Neuron (in vitro differentiated cells): ENCODE measurements around the gene ZRANB2.
A peak's percentile ranks its signal among the peaks of the same experiment; 100 is the strongest.

Experiments
- H2AFZ ChIP-seq: one replicate; pipeline ENCODE4 v1.6.1; 2013; ENCODE audit warnings: low read depth, mild to moderate bottlenecking, inconsistent platforms, low read length, moderate library complexity
- H3K27me3 ChIP-seq: one replicate; pipeline ENCODE4 v1.6.1; 2013; ENCODE audit warnings: low read length; ENCODE audit not compliant: insufficient read depth
- H3K36me3 ChIP-seq: one replicate; pipeline ENCODE4 v1.6.1; 2013; ENCODE audit warnings: low read length; ENCODE audit not compliant: insufficient read depth
- H3K4me1 ChIP-seq: one replicate; pipeline ENCODE4 v1.6.1; 2013; ENCODE audit warnings: low read length; ENCODE audit not compliant: insufficient read depth
- H3K4me3 ChIP-seq: 2 replicates; pipeline ENCODE4 v1.5.1; 2013; ENCODE audit warnings: mild to moderate bottlenecking, low read length, moderate library complexity
- H3K9me3 ChIP-seq: one replicate; pipeline ENCODE4 v1.6.1; 2013; ENCODE audit warnings: low read length

Gene ZRANB2

DNA sequence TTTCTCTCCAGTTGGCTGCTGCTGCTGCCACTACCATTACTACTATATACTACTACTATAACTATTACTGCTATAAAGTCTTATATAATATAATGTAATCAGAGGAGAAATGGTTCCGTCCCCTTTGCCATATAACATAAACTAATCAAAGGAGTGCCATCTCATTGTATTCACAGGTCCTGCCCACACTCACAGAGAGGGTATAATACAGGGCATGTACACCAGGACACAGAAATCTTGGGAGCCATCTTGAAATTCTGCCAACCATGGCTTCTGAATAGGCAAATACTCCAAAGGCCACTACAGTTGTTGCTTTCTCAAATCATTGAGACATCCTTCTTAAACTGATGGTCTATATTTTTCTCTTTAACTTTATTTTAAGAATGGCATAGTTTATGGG lies 6.9 kb upstream of the ZRANB2 start:
- H3K27me3 ChIP-seq, result no peaks in the 10 kb centered on the region
- no peak overlapping the region for H3K4me3 ChIP-seq
- H3K4me1 ChIP-seq, result peaks cover 2% of the 10 kb centered on the region
- no peak overlapping the region for H2AFZ ChIP-seq
- H3K9me3 ChIP-seq, result no peaks in the 10 kb centered on the region
- H3K36me3 ChIP-seq, result no peaks in the 10 kb centered on the region

DNA sequence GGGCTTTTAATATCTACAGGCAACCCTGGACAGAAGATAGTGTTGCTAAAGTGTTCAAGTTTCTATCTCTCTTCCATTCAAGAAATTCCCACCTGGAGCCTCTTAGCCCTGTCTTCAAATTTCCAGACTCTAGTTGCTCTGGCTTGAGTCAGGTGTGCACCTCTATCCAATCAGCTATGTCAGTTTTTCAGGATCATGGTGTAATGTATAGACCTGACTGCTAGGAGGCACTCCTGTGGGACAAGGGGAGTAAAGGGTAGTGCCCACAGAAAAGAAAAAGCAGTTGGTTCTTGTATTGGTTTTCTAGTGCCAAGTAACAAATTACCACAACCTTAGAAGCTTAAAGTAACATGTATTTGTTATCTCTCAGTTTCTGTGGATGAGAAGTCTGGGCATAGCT lies 6.2 kb upstream of the ZRANB2 start:
- no peaks in the 10 kb centered on the region for H3K36me3 ChIP-seq
- no peaks in the 10 kb centered on the region for H3K9me3 ChIP-seq
- peaks cover 2% of the 10 kb centered on the region for H3K4me1 ChIP-seq
- H3K4me3 ChIP-seq, result no peak overlapping the region
- no peak overlapping the region for H2AFZ ChIP-seq
- no peaks in the 10 kb centered on the region for H3K27me3 ChIP-seq

DNA sequence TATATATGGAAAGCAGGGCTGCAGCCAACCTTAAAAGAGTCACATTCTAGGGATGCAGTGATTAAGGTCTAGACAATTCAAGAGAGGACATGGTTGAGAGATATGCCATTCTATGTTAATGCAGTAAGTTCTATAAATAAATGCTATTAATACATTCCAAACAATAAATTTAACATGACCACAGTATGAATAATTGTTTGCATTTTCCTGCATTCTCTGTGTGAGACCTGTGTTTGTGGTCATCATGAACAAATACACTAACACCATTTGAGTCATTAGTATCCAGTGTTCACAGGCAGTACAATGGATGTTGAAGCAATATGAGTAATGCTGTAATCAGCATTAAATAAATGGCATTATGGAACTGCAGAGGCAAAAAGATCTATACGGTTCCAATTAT lies 5.5 kb upstream of the ZRANB2 start:
- Histone ChIP-seq H3K4me3 (no peak overlapping the region), H2AFZ (no peak overlapping the region), H3K36me3 (no peaks in the 10 kb centered on the region), H3K27me3 (no peaks in the 10 kb centered on the region), H3K4me1 (peaks cover 7% of the 10 kb centered on the region), H3K9me3 (no peaks in the 10 kb centered on the region)

DNA sequence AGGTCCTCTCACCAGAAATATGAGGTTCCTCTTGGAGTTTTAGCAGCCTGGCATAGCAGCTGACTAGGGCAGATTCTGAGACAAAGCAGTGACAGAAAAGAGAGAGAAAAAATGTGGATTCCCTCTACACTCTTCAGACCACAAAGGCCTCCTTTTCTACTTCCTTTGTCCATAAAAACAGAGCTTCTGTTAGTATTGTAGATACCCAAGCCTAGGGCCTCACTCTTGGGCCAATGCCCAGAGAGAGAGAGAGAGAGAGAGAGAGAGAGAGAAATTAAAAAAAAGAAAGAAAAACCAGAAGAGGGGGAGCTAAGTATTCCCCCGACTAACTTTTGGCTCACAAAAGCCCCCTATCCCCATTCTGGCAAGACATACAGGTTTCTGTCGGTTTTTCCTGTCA lies 2.4 kb upstream of the ZRANB2 start:
- Histone ChIP-seq H2AFZ (no peak overlapping the region), H3K27me3 (no peaks in the 10 kb centered on the region), H3K4me3 (no peak overlapping the region), H3K36me3 (peaks cover under 1% of the 10 kb centered on the region), H3K9me3 (no peaks in the 10 kb centered on the region), H3K4me1 (peaks cover 18% of the 10 kb centered on the region)

DNA sequence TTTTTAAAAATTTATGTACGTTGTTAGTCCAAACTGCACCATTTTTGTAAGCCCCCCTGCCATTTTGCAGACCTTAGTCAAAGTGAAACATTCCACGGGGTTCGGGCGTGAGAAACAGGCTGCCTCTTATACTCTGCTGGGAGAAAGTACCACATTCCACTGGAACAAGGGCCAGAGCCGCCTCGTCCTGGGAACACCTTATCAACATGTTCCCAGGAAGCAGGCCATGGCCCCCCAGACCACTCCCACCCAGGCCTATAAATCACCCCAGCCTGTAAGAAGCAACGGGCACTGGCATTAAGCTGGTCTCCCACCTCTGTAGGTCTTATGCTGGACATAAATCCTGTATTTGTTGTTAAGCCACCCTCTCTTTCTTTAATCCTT lies 854 bp upstream of the ZRANB2 start:
- Histone ChIP-seq H2AFZ (peak overlapping the region; percentile 64), H3K36me3 (peaks cover 16% of the 10 kb centered on the region), H3K4me3 (peak overlapping the region; percentile 96), H3K27me3 (no peaks in the 10 kb centered on the region), H3K9me3 (no peaks in the 10 kb centered on the region), H3K4me1 (peaks cover 18% of the 10 kb centered on the region)

DNA sequence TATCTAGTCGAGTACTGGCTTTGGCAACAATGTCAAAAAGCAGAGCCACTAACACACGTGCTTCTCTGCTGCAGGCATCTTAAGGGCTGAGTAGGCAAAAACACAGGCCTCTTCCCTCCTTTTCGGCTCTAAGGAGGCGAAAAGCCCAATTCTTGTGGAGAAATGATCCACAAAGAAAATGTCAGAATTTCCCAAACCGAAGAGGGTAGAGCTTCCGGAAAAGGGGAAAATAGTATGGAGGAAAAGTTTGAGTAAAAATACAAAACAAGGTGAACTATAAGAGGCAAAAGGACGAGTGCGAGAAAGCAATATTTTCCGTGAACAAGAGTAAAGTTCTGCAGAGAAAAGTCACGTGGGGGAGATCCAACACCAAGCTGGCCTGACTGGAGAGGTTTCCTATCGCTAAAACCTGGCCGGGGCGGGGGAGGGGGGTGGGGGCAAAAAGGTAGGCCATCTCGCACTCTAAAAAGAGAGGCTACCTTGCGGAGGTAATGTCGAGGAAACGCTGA lies 551 bp downstream of the ZRANB2 start:
- Histone ChIP-seq H3K4me1 (peaks cover 18% of the 10 kb centered on the region), H3K9me3 (no peaks in the 10 kb centered on the region), H2AFZ (peak overlapping the region; percentile 64), H3K27me3 (no peaks in the 10 kb centered on the region), H3K36me3 (peaks cover 30% of the 10 kb centered on the region), H3K4me3 (peak overlapping the region; percentile 96)

DNA sequence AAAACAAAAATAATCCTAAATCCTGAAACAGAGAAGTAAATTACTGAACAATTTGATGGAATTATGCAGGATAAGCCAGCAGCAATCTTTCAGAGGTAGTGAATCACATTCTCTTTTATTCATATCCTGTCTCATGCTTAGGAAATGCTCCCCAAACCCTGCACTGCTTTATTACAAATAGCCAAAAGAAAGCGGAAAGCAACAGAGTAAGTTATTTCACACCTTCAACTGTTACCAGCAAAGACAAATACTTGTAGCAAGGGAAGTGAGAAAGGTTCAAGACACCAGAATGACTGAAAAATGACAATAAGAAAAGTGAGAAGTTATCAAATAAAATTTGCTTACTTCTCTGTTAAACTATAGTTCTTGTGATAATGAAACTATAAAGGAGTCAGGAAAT lies 6.2 kb downstream of the ZRANB2 start:
- H3K36me3 ChIP-seq, result peaks cover 81% of the 10 kb centered on the region

DNA sequence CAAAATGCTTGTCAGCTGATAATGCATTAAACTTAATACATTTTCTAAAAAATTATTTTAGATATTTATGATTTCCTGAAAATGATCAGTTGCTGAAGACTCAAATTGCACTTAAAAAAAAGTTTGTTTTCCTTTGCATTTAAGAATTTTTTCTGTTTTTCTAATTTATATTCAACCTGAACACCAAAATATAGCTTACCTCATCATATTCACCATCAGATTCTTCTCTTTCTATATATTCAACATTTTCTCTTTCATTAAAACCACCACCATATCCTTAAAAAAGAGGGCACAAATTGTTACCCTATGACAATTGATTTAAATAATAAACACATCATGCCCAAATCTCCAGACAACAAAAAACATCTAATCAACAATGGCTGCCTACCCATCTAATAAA lies 8.6 kb downstream of the ZRANB2 start:
- no peak overlapping the region for H3K4me3 ChIP-seq
- H2AFZ ChIP-seq, result no peak overlapping the region
- H3K9me3 ChIP-seq, result no peaks in the 10 kb centered on the region
- H3K4me1 ChIP-seq, result no peaks in the 10 kb centered on the region
- H3K27me3 ChIP-seq, result no peaks in the 10 kb centered on the region
- H3K36me3 ChIP-seq, result peaks cover 93% of the 10 kb centered on the region

More for the DNA sequence above, 6.2 kb downstream of the ZRANB2 start:
- Histone ChIP-seq H3K9me3 (no peaks in the 10 kb centered on the region), H3K4me3 (no peak overlapping the region), H3K27me3 (no peaks in the 10 kb centered on the region), H3K4me1 (peaks cover 13% of the 10 kb centered on the region), H2AFZ (no peak overlapping the region)

DNA sequence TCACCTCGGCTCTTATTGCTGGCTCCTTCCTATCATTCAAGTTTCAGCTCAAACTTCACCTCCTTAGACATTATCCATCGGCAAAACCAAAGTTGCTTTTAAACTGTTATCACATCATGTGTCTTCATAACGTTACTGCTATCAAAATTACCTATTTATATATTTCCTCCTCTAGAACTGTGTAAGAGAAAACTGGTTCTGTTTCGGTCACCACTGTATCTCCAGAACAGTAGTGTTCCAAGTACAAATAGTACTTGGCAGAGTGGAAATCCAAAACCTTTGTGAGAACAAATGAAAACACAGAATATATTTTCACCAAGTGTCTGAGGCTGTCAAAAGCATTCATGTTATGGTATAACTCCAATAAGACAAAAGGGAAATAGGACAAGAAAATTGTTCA lies 9.1 kb downstream of the ZRANB2 start:
- H2AFZ ChIP-seq, result no peak overlapping the region
- H3K36me3 ChIP-seq, result peaks cover 93% of the 10 kb centered on the region
- H3K27me3 ChIP-seq, result no peaks in the 10 kb centered on the region
- no peak overlapping the region for H3K4me3 ChIP-seq
- H3K4me1 ChIP-seq, result no peaks in the 10 kb centered on the region
- H3K9me3 ChIP-seq, result no peaks in the 10 kb centered on the region

DNA sequence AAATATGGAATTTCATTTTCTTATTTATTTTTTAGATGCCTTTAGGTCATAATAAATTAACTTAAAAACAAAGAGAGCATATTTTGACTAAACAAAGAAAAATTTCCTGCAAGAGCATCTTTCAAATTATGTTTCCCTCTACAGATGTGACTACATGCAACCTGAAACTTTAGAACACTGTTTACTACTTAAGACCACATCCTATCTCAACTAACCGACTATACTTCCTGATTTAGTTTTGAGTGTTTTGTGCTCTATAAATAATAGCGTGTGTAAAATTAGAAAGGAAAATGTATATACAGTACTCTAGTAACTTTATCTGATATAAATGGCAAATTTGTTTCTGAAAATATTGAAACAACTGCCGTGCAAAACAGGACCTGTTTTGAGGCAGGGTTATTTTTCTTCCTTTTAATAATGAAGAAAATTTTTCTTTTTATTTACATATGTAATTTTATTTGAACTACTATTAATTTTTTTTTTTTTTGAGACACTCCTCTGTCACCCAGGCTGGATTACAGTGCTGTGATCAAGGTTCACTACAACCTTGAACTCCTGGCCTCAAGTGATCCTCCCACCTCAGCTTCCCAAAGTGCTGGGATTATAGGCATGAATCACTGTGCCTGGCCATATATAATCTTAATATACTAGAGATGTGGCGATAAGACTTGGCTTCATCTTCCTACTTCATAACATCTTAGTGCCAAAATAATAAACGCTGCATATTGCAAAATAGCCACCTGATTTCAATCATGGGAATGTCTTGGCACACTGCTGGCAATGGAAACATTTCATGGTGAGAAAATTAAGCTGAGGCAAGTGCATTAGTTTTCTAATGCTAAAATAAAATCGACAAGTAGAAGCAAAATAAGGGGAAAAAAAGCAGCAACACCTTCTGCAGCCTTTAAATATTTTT lies 12.3 kb downstream of the ZRANB2 start:
- no peak overlapping the region for H2AFZ ChIP-seq
- H3K4me1 ChIP-seq, result no peaks in the 10 kb centered on the region
- H3K27me3 ChIP-seq, result no peaks in the 10 kb centered on the region
- no peaks in the 10 kb centered on the region for H3K9me3 ChIP-seq
- peaks cover 93% of the 10 kb centered on the region for H3K36me3 ChIP-seq
- H3K4me3 ChIP-seq, result no peak overlapping the region

DNA sequence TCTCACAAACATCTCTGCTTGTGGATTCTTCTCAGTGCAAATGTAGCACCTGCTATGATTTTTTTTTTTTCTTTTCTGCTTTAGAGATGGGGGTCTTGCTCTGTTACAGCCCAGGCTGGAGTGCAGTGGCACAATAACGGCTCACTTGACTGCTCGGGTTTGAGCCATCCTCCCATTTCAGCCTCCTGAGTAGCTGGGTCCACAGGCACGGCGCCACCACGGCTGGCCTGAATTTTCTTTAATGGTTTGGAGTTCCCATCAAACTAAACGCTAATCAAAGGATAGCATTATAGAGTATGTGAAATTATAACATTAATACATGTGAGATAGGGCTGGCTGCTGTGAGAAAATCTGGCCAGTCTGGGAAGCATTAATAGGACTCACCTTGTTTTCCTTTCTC lies 26.0 kb downstream of the ZRANB2 start:
- Histone ChIP-seq H3K4me1 (no peaks in the 10 kb centered on the region), H3K27me3 (no peaks in the 10 kb centered on the region), H3K9me3 (no peaks in the 10 kb centered on the region), H2AFZ (no peak overlapping the region), H3K4me3 (no peak overlapping the region), H3K36me3 (peaks cover 22% of the 10 kb centered on the region)

DNA sequence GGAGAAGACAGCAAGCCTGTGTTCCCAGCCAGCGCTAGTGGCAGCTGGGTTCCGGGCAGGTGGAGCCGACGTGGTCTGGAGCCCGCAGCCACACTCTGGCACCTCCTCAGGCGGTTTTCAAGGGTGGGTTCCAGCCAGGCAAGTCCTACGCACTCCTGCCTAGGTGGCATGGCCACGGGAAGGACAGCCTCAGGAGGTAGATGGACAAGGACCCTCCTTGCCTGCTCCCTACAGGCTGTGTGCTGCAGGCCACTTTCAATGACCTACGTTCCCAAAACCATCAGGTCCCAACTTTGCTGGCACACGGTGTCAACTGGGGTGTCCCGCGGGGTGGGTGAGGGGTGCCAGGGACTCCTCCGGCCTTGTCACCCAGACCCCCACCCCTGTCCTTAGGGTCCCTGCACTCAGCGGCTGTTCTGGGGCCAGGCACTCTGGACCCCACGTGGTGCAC lies 26.5 kb downstream of the ZRANB2 start:
- Histone ChIP-seq H3K36me3 (peaks cover 19% of the 10 kb centered on the region), H3K9me3 (no peaks in the 10 kb centered on the region), H3K4me3 (no peak overlapping the region), H2AFZ (no peak overlapping the region), H3K4me1 (no peaks in the 10 kb centered on the region), H3K27me3 (peaks cover 1% of the 10 kb centered on the region)

DNA sequence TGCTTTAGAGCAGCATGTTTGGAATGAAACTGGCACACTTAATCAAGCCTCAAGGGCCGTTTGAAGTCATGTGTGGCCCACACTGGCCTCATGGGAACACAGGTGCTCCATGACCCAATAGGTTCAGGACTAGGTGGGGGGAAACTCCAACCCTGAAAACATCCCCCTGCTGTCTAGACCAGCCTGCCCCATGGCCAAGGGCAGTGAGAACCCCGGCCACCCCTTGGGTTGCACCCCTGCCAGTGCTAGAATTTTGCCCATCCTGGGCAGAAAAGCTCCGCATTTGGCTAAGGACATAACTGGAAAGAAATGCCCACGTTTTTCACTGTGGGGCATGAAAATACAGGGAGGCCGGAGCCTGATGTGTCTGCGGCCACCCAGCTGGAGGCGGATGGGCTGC lies 27.1 kb downstream of the ZRANB2 start:
- Histone ChIP-seq H3K4me1 (no peaks in the 10 kb centered on the region), H3K27me3 (peaks cover 7% of the 10 kb centered on the region), H2AFZ (no peak overlapping the region), H3K4me3 (no peak overlapping the region), H3K9me3 (no peaks in the 10 kb centered on the region), H3K36me3 (peaks cover 17% of the 10 kb centered on the region)
